Measurements from ENCODE around the gene KNDC1. TPM values are rescaled to one million over a fixed set of nuclear protein-coding genes. Genes with fewer than 3 reads are reported as not detected.

The KNDC1 gene
- total and polyA plus RNA-seq, 10 of the 15 experiments (the other 5 are each of a cell fraction or from before 2014, with no cell fraction given): 0.03 to 0.11 (median 0.05) TPM; not detected in 7

GRCh38 chr10:133275684-133276092 lies 115.7 kb downstream of the KNDC1 start:
- H3K4me2 ChIP-seq (ENCODE audit: control insufficient read depth, insufficient read depth): peak overlapping the region; percentile 90
- DNase-seq (ENCODE audit: low read depth, low spot score) (no peak), FAIRE-seq (peak; percentile 88), ATAC-seq (peak; percentile 73)
- H3K9ac ChIP-seq (ENCODE audit: control insufficient read depth, insufficient read depth, low read length): peak overlapping the region; percentile 92
- H3K36me3 ChIP-seq (ENCODE audit: control insufficient read depth in 2 of 2, insufficient read depth in 2 of 2, low read length in 1 of 2): peaks cover 5 to 25% of the 10 kb centered on the region in 2 experiments
- no peaks in the 10 kb centered on the region for H3K9me3 ChIP-seq (replicated peaks; ENCODE audit: control insufficient read depth, insufficient read depth, low read length)
- POLR2A ChIA-PET: interaction anchor here (0.5 to 1.5 kb wide), 6 partner anchors 9 to 115 kb away, joined by 3 to 7 read pairs (median 4); no protein-coding TSS in a partner anchor
- peak overlapping the region; percentile 48 for H2AFZ ChIP-seq (ENCODE audit: control insufficient read depth, low read depth, low read length)
- RAD21 ChIA-PET (ENCODE audit: unreplicated experiment): interaction anchor here (1.2 to 2.4 kb wide), 4 partner anchors 15 to 132 kb away, joined by 3 to 9 read pairs (median 4); no protein-coding TSS in a partner anchor
- H4K20me1 ChIP-seq (ENCODE audit: control insufficient read depth, insufficient read depth): no peaks in the 10 kb centered on the region; the same call in 1 of the 2 replicates
- intact Hi-C loops (cut with micrococcal nuclease; ENCODE audit: unreplicated experiment) (loop anchor here (2.0 kb wide), 1 partner anchor 33 kb away; the partner anchor contains the start of genes TUBGCP2 and ZNF511), in situ Hi-C loops (cut with MboI) (no loop called here)
- H3K27ac ChIP-seq (ENCODE audit: control insufficient read depth, insufficient read depth): peak overlapping the region; percentile 96
- peak overlapping the region; percentile 94 for H3K4me3 ChIP-seq
- SMC1A ChIA-PET (ENCODE audit: uncharacterized antibody, unreplicated experiment): interaction anchor here (1.0 to 1.5 kb wide), 3 partner anchors 13 to 128 kb away, joined by 4 to 5 read pairs (median 4); no protein-coding TSS in a partner anchor
- TSS peak; percentile 89 for BruUV-seq (replicated peaks)
- CTCF ChIA-PET: interaction anchor here (1.0 to 3.2 kb wide), 6 partner anchors 15 to 129 kb away, joined by 4 to 15 read pairs (median 4); no protein-coding TSS in a partner anchor
- no peaks in the 10 kb centered on the region for H3K27me3 ChIP-seq (replicated peaks in 1 of 2; ENCODE audit: control insufficient read depth in 2 of 2, insufficient read depth in 2 of 2, low read length in 1 of 2)
- WGBS (ENCODE audit: insufficient coverage, insufficient replicate concordance, low lambda C conversion rate, missing lambda C conversion rate): under 1% methylated on average over 12 of the region's 12 CpGs
- peaks cover 23% of the 10 kb centered on the region for H3K79me2 ChIP-seq (ENCODE audit: control insufficient read depth, insufficient read depth, low read length)
- H3K4me1 ChIP-seq (ENCODE audit: control insufficient read depth, insufficient read depth, low read length): peaks cover 33% of the 10 kb centered on the region
- TF ChIP-seq BCL11A (IDR thresholded peaks at IDR 0.05; ENCODE audit: low read depth, low read length) (no peak), RELB (IDR thresholded peaks at IDR 0.05; ENCODE audit: low read depth) (peak; percentile 46), EGR1 (IDR thresholded peaks at IDR 0.05; ENCODE audit: borderline replicate concordance in 1 of 2, low read depth in 2 of 2, low read length in 2 of 2) (no peak), MTA2 (IDR thresholded peaks at IDR 0.05; ENCODE audit: low read depth) (no peak), HDGF (IDR thresholded peaks at IDR 0.05) (no peak), POLR2AphosphoS5 (IDR thresholded peaks at IDR 0.05; ENCODE audit: low read length) (peak; percentile 67), EED (IDR thresholded peaks at IDR 0.05; ENCODE audit: low read depth) (no peak)
- TF ChIP-seq, protein P1, sequence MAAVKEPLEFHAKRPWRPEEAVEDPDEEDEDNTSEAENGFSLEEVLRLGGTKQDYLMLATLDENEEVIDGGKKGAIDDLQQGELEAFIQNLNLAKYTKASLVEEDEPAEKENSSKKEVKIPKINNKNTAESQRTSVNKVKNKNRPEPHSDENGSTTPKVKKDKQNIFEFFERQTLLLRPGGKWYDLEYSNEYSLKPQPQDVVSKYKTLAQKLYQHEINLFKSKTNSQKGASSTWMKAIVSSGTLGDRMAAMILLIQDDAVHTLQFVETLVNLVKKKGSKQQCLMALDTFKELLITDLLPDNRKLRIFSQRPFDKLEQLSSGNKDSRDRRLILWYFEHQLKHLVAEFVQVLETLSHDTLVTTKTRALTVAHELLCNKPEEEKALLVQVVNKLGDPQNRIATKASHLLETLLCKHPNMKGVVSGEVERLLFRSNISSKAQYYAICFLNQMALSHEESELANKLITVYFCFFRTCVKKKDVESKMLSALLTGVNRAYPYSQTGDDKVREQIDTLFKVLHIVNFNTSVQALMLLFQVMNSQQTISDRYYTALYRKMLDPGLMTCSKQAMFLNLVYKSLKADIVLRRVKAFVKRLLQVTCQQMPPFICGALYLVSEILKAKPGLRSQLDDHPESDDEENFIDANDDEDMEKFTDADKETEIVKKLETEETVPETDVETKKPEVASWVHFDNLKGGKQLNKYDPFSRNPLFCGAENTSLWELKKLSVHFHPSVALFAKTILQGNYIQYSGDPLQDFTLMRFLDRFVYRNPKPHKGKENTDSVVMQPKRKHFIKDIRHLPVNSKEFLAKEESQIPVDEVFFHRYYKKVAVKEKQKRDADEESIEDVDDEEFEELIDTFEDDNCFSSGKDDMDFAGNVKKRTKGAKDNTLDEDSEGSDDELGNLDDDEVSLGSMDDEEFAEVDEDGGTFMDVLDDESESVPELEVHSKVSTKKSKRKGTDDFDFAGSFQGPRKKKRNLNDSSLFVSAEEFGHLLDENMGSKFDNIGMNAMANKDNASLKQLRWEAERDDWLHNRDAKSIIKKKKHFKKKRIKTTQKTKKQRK (IDR thresholded peaks at IDR 0.05; ENCODE audit: low read depth, low read length): no peak
- TF ChIP-seq, protein P2, sequence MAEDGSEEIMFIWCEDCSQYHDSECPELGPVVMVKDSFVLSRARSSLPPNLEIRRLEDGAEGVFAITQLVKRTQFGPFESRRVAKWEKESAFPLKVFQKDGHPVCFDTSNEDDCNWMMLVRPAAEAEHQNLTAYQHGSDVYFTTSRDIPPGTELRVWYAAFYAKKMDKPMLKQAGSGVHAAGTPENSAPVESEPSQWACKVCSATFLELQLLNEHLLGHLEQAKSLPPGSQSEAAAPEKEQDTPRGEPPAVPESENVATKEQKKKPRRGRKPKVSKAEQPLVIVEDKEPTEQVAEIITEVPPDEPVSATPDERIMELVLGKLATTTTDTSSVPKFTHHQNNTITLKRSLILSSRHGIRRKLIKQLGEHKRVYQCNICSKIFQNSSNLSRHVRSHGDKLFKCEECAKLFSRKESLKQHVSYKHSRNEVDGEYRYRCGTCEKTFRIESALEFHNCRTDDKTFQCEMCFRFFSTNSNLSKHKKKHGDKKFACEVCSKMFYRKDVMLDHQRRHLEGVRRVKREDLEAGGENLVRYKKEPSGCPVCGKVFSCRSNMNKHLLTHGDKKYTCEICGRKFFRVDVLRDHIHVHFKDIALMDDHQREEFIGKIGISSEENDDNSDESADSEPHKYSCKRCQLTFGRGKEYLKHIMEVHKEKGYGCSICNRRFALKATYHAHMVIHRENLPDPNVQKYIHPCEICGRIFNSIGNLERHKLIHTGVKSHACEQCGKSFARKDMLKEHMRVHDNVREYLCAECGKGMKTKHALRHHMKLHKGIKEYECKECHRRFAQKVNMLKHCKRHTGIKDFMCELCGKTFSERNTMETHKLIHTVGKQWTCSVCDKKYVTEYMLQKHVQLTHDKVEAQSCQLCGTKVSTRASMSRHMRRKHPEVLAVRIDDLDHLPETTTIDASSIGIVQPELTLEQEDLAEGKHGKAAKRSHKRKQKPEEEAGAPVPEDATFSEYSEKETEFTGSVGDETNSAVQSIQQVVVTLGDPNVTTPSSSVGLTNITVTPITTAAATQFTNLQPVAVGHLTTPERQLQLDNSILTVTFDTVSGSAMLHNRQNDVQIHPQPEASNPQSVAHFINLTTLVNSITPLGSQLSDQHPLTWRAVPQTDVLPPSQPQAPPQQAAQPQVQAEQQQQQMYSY (CRISPR knock-in tag; IDR thresholded peaks at IDR 0.05): no peak
- TF ChIP-seq, protein P3, sequence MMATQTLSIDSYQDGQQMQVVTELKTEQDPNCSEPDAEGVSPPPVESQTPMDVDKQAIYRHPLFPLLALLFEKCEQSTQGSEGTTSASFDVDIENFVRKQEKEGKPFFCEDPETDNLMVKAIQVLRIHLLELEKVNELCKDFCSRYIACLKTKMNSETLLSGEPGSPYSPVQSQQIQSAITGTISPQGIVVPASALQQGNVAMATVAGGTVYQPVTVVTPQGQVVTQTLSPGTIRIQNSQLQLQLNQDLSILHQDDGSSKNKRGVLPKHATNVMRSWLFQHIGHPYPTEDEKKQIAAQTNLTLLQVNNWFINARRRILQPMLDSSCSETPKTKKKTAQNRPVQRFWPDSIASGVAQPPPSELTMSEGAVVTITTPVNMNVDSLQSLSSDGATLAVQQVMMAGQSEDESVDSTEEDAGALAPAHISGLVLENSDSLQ (IDR thresholded peaks at IDR 0.05): no peak
- TF ChIP-seq, protein P4, sequence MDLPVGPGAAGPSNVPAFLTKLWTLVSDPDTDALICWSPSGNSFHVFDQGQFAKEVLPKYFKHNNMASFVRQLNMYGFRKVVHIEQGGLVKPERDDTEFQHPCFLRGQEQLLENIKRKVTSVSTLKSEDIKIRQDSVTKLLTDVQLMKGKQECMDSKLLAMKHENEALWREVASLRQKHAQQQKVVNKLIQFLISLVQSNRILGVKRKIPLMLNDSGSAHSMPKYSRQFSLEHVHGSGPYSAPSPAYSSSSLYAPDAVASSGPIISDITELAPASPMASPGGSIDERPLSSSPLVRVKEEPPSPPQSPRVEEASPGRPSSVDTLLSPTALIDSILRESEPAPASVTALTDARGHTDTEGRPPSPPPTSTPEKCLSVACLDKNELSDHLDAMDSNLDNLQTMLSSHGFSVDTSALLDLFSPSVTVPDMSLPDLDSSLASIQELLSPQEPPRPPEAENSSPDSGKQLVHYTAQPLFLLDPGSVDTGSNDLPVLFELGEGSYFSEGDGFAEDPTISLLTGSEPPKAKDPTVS (IDR thresholded peaks at IDR 0.05; ENCODE audit: low read depth, low read length): 0 out of 2 replicates have a peak, but pooled peaks have one; percentile 16
